ENCODE results near the gene USP2. TPM values are rescaled to one million over a fixed set of nuclear protein-coding genes. Genes with fewer than 3 reads are reported as not detected.

The USP2 gene
- total RNA-seq, 1 experiment from 2014 or later, result 3.1 TPM

GRCh38 chr11:119371067-119371601 lies 10.4 kb downstream of the USP2 start:
- ATAC-seq (no peak), DNase-seq (ENCODE audit: low read depth, low spot score) (no peak)
- H3K27ac ChIP-seq (ENCODE audit: low read length), result no peak overlapping the region
- no peaks in the 10 kb centered on the region for H3K27me3 ChIP-seq (ENCODE audit: control insufficient read depth, insufficient read depth, low read length)
- peaks cover 9% of the 10 kb centered on the region for H3K4me1 ChIP-seq (ENCODE audit: control insufficient read depth, insufficient read depth, low read length)
- BruUV-seq (replicated peaks), result no TSS peak
- CTCF ChIA-PET, result interaction anchor here (0.6 to 1.5 kb wide), 3 partner anchors 12 to 104 kb away, joined by 3 to 6 read pairs (median 6); no protein-coding TSS in a partner anchor
- in situ Hi-C loops (cut with HindIII; ENCODE audit: low pct_unique_long_range_greater_than_20kb, low sequenced_read_pairs), result no loop called here
- H3K4me3 ChIP-seq (ENCODE audit: low read depth in 2 of 2, low read length in 2 of 2), result no peak overlapping the region
- no peaks in the 10 kb centered on the region for H3K36me3 ChIP-seq (ENCODE audit: control insufficient read depth, insufficient read depth, low read length)
- no peak for TF ChIP-seq SIN3A (IDR thresholded peaks at IDR 0.05; ENCODE audit: borderline replicate concordance, insufficient read depth, low read depth, low read length)
- TF ChIP-seq CTCF (IDR thresholded peaks at IDR 0.05), result no peak
- TF ChIP-seq REST (IDR thresholded peaks at IDR 0.05; ENCODE audit: insufficient read depth in 1 of 2, low read depth in 2 of 2, low read length in 1 of 2), result no peak
- no peak for TF ChIP-seq POLR2AphosphoS5 (IDR thresholded peaks at IDR 0.05; ENCODE audit: low read depth, low read length)
- no peak for TF ChIP-seq TCF7L2 (IDR thresholded peaks at IDR 0.05; ENCODE audit: low read depth, low read length)
- H3K9me3 ChIP-seq (ENCODE audit: control insufficient read depth, insufficient read depth, low read depth, low read length), result no peaks in the 10 kb centered on the region
- intact Hi-C loops (cut with micrococcal nuclease; ENCODE audit: unreplicated experiment), result loop anchor here (5.0 kb wide), 1 partner anchor 34 kb away; no protein-coding TSS in a partner anchor
- POLR2A ChIA-PET, result no interaction called here

- no peak for DNase-seq (ENCODE audit: low read depth, low spot score)
- Histone ChIP-seq H3K27me3 (ENCODE audit: control insufficient read depth, insufficient read depth, low read length) (no peaks in the 10 kb centered on the region), H3K4me1 (ENCODE audit: control insufficient read depth, insufficient read depth, low read length) (peaks cover 8% of the 10 kb centered on the region), H3K9me3 (ENCODE audit: control insufficient read depth, insufficient read depth, low read depth, low read length) (no peaks in the 10 kb centered on the region), H3K36me3 (ENCODE audit: control insufficient read depth, insufficient read depth, low read length) (no peaks in the 10 kb centered on the region), H3K4me3 (ENCODE audit: low read depth in 2 of 2, low read length in 2 of 2) (no peak overlapping the region), H3K27ac (ENCODE audit: low read length) (no peak overlapping the region)
- in situ Hi-C loops (cut with HindIII; ENCODE audit: low pct_unique_long_range_greater_than_20kb, low sequenced_read_pairs) (no loop called here), intact Hi-C loops (cut with micrococcal nuclease; ENCODE audit: unreplicated experiment) (loop anchor here (5.0 kb wide), 1 partner anchor 33 kb away; no protein-coding TSS in a partner anchor)
- POLR2A ChIA-PET, result no interaction called here
- no peak for ATAC-seq
- TF ChIP-seq REST (IDR thresholded peaks at IDR 0.05; ENCODE audit: insufficient read depth in 1 of 2, low read depth in 2 of 2, low read length in 1 of 2) (no peak), SIN3A (IDR thresholded peaks at IDR 0.05; ENCODE audit: borderline replicate concordance, insufficient read depth, low read depth, low read length) (no peak), CTCF (IDR thresholded peaks at IDR 0.05) (no peak), TCF7L2 (IDR thresholded peaks at IDR 0.05; ENCODE audit: low read depth, low read length) (no peak), POLR2AphosphoS5 (IDR thresholded peaks at IDR 0.05; ENCODE audit: low read depth, low read length) (no peak)
- no TSS peak for BruUV-seq (replicated peaks)
- CTCF ChIA-PET, result interaction anchor here (1.0 to 1.5 kb wide), 2 partner anchors 32 to 104 kb away, joined by 3 to 6 read pairs; no protein-coding TSS in a partner anchor
These were observed 10.9 kb downstream of the USP2 start for GRCh38 chr11:119370486-119371046.

Data from Panc1 (cell line).